ENCODE data around the gene RAB26.
A peak's percentile ranks its signal among the peaks of the same experiment; 100 is the strongest.

RAB26 gene

DNA sequence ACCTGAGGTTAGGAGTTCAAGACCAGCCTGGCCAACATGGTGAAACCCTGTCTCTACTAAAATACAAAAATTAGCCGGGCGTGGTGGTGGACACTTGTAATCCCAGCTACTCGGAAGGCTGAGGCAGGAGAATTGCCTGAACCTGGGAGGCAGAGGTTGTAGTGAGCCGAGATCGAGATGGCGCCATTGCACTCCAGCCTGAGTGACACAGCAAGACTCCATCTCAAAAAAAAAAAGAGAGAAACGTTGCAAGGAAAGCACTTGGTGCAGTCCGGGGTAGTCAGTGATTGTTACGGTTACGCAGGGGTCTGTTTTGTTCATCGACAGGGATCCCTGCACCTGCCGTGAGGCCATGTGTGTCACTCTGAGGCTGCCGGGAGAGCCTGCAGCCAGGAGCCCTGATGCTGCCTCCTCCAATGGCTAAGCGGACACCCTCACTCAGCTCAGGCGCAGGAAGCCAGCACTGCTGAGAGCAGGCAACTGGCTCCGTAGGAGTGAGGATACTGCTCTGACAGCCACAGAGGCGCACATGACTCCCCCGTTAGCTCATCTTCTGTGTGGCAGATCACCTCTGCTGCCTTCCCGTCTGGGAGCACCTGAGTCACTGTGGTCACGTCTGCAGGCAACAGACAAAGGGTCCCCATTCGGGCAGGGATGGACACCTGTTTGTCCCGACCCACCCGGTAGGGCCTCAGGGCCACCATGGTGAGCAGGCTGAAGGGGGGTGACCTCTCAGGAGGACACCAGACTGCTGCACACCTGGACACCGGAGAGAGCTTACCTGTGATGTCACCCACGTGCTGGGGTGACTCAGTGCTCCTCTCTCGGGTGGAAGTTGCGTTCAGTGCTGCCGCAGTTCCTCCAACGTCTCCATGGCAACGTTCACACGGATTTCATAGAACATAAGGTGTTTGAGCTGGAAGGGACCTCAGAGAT is 5.2 kb upstream of the RAB26 start:
- DNase-seq (ENCODE audit: low read depth in 2 of 2) = no peak

DNA sequence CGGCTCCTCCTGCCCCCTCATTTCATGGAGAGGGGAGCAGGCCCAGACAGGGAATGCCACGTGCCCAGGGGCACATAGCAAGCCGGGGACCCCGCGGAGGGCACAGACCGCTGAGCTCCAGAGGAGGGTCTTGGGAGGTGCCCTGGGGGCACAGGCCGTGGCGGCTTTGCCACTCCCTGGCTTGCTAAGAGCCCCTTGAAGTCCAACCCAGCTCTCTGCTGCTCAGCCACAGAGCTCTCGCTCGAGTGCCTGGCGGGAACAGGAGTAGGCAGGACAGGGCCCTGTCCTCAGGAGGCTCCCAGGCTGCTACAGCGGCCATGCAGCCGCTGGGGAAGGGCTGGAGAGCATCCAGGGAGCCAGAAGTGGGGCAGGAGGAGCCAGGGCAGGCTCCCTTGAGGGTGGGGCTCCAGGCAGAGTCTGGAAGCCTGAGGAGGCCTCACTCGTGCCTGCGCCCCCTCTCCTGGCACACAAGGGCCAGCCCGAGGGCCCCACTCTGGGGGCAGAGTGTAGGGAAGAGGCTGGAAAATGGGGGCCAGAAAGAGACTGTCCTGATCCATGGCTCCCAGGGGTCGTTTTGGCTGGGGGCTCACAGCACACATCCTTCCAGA is 4.4 kb upstream of the RAB26 start:
- DNase-seq (ENCODE audit: low read depth in 2 of 2) = no peak

DNA sequence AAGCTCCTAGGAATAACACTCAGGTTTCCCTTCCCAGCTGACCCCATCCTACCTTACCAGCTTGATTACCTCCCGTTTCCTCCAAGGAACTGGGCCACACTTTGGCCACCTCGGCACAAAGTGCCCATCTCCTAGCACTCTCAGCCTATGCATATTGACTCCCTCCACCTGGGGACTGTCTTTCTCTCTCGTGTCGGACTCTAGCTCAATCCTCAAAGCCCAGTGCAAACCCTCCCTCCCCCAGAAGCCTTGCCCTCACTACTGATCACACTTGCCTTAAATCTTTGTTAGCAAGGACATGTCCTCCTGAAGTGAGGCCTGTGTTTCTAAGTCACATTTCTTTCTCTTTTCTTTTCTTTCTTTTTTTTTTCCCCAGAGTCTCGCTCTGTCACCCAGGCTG is 2.6 kb upstream of the RAB26 start:
- no peak for DNase-seq (ENCODE audit: low read depth in 2 of 2)

DNA sequence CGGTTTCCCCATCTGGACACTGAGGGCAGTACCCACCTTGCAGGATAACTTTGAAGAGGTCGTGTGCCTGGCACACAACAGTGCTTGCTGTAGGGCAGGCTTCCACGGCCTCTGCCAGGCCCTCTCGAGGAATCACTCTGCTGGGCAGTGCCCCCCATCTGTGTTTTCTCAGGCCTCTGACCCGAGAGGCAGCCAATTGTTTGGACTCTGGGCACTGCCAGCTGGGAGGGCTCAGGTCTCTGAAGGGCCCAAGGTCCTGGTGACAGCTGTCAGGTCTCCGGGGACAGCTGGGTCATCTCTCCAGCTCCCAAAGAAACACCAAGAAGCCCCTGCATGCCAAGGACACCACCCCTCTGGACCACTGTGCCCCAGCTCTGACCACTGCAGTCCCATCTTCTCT is 1.0 kb upstream of the RAB26 start:
- no peak for DNase-seq (ENCODE audit: low read depth in 2 of 2)

DNA sequence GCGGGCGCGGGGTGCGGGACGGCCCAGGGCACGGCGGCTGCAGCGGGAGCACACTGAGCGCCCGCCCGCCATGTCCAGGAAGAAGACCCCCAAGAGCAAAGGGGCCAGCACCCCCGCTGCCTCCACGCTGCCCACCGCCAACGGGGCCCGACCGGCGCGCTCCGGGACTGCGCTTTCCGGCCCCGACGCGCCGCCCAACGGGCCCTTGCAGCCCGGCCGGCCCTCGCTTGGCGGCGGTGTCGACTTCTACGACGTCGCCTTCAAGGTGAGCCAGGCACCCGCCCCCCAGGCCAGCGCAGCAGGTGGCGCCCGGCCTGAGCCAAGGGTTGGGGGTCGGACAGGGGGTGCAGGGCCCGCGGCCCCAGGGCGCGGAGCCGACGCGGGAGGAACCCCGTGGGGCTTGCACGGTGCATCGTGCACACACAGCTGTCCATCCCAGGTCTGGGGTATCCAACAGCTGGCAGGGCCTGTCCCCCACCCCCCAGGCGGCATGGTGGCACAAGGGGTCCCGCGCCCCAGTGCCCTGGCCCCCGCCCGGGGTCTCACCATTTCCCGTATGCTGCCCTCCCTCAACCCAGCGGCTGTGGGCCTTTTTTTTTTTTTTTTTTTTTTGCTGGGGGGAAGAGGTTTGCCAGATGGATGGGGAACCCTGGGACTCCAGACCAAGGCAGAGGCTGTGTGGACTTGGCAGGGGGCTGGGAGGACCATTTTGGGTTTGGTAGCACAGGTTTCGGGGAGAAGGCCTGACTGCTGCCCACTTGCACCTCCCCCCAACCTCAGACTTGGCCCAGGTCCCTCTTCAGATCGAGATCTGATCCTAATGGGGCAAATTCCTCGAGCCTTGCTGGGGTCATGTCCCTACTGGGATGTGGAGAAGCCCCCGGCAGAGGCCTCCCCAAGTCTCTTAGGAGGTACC is 547 bp downstream of the RAB26 start:
- DNase-seq (ENCODE audit: low read depth in 2 of 2) = no peak

DNA sequence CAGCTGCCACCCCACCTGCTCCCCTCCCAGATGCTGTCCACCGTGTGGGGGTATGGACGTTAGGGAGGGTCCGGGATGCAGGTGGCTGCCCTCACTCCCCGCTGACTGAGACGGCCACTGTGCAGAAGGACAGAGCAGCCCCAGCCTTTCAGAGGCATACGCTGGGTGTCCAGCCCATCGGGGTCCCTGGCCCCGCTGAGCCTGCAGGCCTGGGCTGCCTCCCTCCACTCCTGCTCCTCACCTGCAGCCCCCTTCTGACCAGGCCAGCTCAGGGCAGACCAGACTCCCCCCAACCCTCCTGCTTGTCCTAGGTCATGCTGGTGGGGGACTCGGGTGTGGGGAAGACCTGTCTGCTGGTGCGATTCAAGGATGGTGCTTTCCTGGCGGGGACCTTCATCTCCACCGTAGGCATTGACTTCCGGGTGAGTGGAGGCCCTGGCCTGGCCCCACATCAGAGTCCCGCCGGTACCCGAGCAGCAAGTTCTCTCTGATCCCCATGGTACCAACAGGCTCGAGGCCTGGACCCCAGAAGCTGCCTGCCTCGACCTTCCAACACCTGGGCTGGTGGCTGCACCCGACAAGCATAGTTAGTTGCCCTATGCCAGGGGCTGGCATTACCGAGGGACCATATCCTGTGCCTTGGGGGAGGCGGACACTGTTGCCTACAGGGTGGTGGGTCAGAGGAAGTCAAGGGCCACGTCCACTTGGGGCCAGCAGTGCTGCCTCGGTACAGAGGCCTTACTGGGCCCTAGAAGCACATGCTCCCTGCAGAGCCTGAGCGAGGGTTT is 1.4 kb downstream of the RAB26 start:
- no peak for DNase-seq (ENCODE audit: low read depth in 2 of 2)

DNA sequence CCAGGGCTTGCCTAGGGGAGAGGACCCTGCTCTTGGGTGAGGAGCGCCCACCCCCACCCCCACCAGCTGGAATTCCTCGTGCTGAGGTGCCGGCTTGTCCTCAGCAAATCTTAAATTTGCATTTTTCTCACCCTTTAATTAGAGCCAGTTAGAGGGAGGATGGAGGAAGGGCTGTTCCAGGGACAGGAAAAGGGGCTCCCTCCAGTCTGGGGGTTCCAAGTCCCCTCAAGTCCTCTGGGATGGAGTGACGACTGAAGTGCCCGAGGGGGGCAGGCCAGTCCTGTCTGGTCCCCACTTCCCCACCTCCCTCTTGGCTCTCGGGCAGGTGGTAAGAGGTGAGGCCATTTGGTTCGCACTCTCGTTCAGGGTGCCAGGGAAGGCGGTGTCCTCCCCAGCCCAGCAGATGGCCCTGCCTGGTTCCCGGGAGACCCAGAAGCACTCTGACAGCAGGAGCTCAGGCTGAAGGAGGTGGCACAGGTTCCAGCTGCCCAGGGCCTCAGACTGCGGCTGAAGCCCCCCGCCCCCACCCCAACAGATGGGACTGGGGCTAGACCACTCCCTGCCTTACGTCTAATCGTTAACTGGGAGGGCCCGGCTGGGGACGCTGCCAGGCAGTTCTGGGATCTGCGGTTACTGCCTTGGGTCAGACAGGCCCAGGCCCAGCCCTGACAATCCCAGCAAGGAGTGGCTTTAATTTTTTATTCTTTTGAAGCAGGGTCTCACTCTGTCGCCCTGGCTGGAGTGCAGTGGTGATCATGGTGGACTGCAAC is 2.2 kb downstream of the RAB26 start:
- DNase-seq (ENCODE audit: low read depth in 2 of 2) = no peak

DNA sequence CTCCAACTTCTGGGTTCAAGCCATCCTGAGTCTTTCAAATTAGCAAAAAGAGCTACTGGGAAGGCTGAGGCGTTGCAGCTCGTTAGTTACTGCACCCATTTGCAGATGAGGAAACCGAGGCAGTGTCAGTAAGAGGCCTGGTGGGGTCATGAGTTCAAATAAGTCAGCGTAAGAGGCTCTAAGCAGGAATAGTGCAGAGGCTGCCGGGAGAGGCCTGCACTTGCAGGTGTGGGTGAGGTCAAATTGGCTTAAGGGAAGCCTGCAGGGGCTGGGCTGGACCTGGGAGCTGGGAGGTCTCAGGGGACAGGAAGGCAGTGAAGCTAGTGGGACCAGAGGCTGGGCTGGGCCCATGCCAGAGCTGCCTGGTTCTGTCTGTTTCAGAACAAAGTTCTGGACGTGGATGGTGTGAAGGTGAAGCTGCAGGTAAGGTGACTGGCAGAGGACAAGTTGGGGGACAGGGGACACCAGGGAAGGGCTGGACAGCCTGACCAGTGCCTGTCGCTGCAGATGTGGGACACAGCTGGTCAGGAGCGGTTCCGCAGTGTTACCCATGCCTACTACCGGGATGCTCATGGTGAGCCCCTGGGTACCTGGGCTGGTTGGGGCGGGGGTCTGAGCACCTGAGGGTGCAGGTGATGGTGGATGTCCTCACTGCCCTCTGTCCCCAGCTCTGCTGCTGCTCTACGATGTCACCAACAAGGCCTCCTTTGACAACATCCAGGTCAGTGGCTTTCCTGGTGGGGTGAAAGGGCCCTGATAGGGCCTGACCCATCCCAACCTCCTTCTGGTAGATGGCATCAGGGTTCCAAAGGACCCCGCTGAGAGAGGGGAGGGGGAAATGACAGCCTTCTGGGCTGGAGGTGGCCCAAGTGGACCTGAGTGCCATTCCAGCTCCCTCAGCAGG is 3.0 kb downstream of the RAB26 start:
- no peak for DNase-seq (ENCODE audit: low read depth in 2 of 2)

DNA sequence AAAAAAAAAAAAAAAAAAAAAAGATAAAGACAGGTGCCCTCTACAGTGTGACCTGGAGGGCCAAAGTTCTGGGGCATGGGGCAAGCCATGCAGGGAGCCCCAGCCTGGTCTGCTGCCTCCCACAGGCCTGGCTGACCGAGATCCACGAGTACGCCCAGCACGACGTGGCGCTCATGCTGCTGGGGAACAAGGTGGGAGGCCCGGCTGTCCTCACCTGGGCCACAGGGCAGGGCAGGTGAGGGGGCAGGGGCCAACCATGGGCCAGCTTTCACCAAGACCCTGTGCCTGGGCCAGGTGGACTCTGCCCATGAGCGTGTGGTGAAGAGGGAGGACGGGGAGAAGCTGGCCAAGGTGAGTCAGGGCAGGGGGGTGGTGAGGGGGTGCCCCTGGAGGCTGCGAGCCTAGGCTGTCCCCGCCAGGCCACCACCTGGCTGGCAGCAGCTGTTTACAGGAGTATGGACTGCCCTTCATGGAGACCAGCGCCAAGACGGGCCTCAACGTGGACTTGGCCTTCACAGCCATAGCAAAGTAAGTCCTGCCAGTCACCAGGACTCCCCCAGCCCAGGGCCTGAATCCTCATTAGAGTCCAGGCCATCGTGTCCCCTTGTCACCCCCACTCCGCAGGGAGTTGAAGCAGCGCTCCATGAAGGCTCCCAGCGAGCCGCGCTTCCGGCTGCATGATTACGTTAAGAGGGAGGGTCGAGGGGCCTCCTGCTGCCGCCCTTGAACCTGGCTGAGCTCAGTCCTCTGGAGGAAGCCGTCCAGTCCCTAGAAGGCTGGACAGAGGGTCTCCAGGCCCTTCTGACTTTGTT is 4.5 kb downstream of the RAB26 start:
- DNase-seq (ENCODE audit: low read depth in 2 of 2) = no peak

DNA sequence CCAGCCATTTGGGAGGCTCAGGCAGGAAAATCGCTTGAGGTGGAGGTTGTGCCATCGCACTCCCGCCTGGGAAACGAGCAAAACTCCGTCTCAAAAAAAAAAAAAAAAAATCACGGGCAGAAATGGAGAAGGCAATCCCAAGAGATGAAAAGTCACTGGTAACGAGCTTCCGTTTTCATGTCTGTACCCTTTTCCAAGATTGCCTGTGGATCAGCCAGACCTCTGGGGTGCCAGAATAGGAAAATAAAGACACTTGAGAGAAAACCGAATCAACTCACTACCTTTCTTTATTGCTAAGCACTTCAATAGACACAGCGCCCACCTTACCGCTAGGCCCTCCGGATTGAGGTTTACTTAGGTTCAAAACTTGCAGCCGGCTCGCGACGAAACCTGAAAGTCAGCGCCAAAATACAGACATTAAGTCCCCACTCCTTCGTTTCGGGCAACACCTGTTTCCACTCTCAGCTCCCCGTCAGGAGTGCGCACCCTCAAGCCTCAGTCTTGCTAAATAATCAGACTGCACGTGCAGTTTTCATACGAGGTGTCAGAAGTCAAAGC is 6.2 kb downstream of the RAB26 start:
- DNase-seq (ENCODE audit: low read depth in 2 of 2) = no peak

DNA sequence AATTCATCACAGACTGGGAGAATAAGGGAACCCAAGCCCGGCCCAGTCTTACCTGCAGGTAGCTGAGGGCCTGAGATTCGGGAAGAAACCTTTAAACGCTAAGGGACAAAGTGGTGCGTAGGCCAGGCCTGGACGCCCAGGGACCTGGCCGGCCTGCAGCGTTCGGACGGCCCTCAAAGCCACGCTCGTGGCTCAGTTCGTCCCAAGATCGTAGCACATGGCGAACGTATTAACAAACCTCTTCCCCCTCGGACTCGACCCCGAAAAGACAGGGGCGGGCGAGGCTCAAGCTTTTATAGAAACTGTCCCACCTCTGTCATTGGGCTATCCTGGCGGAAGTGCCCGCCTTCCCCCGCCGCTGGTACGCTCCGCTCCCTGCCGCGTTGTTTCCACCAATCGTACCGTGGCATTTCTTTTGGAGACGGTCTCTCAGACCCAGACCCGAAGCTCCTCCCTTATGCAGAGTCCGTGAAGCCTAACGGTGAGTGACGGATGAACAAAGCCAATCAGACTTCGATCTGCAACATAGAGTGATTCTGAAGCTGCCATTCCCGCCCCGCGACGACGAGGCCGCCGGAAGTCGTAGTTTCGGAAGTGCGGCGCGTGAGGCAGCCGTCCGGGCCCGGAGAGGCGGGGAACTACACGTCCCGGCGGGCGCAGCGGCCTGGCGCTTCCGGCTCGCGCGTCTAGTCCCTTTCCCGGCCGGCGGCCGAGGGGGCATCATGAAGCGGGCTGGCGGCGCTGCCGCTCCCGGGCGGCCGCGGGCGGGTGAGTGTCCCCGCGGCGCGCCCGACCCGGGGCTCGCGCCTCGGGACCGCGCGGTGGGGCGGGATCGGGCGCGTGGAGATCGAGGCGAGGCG is 6.9 kb downstream of the RAB26 start, which contains the start of gene TRAF7:
Gene TRAF7, plus strand, starts transcription at position 692 of the 860 bp plus-strand sequence. CDS start 8,139 bp downstream, outside the sequence.
- peak; percentile 94 to 97 for DNase-seq (ENCODE audit: low read depth in 2 of 2)

DNA sequence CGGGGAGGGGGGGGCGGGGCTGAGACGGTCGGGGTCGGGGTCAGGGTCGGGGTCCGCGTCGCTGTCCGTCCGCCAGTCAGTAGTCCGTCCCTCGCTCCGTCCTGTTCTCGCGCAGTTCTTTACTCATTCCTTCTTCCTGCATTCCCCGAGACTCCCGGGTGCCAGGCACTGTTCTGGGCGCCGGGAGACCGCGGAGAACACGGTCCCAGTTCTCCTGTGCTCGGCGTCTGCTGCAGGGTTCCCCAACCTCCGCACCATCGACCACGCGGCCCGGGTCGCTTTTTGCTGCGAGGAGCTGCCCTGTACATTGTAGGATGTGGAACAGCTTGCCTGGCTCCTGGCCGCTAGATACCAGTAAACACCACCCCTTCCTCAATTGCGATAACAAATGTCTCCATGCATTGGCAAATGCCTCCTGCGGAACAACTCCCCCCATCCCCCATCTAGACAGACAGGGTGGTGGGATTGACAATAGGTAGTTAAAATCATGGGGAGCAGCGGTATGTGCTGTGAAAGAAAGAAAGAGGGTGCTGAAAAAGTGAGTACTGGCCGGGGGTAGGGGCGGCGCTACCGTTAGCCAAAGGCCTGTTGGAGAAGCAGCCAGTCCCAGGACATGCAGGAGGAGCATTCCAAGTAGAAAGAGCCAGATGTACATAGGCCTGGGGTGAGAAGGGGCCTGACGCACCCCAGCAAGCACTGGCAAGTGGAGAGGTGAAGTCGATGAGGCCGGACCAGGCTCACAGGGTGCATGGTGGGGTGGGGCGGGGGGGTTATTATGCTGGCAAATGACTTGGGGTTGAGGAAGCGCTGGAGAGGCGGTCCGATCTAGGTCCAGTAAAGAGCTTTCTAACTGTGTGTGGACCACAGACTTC is 7.8 kb downstream of the RAB26 start:
- no peak for DNase-seq (ENCODE audit: low read depth in 2 of 2)

DNA sequence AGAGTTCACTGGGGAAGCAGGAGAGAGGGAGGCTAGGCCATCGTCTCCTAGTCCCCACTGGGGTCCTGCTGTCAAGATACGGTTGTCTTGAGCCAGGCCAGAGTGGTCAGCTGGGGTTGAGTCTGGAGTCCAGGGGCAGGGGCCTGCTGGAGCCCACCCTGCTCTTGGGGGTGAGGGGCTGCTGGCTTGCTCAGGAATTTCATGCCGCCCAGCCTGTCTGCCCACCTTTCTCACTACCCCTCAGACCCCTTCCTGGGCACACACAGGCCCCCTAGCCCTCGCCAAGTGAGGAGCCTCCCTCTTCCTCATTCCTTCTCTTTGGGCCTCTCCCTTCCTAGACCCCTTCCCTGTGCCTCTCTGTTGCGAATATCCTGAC is 8.4 kb downstream of the RAB26 start:
- no peak for DNase-seq (ENCODE audit: low read depth in 2 of 2)

DNA sequence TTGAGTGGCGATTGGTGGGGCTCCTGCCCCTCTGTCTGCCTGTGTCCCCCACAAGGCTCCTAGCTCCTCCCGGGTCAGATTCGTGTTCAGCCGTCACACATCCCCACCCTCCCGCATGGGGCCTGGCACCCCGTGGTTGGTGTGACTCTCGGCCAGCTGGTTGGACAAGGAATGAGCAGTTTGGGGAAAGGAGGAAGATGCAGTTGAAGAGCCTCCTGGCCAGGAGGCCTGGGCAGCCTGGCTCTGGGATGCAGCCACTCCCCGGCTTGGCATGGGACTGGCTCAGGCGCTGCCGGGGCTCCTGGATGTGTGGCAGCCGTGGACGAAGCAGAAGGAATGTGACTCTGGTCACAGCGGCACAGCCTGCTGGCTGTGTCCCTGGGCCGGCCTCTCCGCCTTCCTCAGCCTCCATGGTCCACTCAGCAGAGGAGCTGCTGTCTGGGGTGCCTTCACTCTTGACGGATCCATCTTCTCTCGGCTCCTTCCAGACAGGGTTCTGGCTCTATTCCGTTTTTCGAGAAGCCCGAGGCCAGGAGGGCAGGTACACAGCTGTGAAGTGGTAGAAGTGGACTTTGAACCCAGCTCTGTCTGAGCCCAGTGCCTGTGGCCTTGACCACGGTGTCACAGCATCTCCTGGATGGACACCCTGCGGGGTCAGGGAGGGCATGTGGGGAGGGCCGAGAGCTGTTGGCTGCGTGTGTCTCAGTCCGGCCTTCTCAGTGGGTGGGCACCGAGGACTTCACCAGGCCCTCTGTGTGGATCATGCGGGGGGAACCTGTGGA is 9.2 kb downstream of the RAB26 start:
- DNase-seq (ENCODE audit: low read depth in 2 of 2) = no peak

DNA sequence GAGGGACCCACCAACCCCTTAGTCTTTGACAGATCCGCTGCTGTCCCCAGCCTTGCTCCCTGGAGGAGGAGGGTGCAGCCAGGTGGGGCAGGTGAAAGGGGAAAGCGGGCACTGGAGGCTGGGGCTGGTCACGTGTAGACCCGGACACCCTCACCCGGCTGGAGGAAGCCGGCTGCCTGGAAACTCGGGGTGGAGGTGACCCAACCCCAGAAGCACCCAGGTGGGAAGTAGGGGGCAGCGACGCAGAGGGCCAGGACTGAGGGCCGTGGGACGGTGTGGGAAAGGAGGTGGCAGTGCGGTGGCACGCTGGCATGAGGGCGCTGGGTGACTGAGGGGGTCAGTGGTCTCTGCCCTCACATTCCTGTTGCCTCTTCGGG is 9.8 kb downstream of the RAB26 start:
- DNase-seq (ENCODE audit: low read depth in 2 of 2) = no peak

Data from activated CD8-positive, alpha-beta memory T cell treated with anti-CD3 and anti-CD28 coated beads for 4 hours (primary cell).